ENCODE data around the gene KCND2. TPM values are rescaled to one million over a fixed set of nuclear protein-coding genes. Genes with fewer than 3 reads are reported as not detected.

KCND2 gene
- polyA plus RNA-seq, 3 donors, result 1.2 to 2.8 (median 2.6) TPM

GRCh38 chr7:120303105-120303504 is 30.1 kb downstream of the KCND2 start:
- no peak for DNase-seq (ENCODE audit: extremely low read depth in 1 of 11, low read depth in 9 of 11, low spot score in 4 of 11)

- no peak for DNase-seq (ENCODE audit: extremely low read depth in 1 of 11, low read depth in 9 of 11, low spot score in 4 of 11)
These were observed 31.7 kb downstream of the KCND2 start for GRCh38 chr7:120304674-120305073.

- DNase-seq (ENCODE audit: extremely low read depth in 1 of 11, low read depth in 9 of 11, low spot score in 4 of 11), result no peak
These were observed 35.1 kb downstream of the KCND2 start for GRCh38 chr7:120307991-120308545.

- DNase-seq (ENCODE audit: extremely low read depth in 1 of 11, low read depth in 9 of 11, low spot score in 4 of 11), result no peak
These were observed 38.2 kb downstream of the KCND2 start for GRCh38 chr7:120311028-120311788.

- DNase-seq (ENCODE audit: extremely low read depth in 1 of 11, low read depth in 9 of 11, low spot score in 4 of 11), result no peak
These were observed 47.4 kb downstream of the KCND2 start for GRCh38 chr7:120320218-120320961.

GRCh38 chr7:120327054-120327453 is 54.1 kb downstream of the KCND2 start:
- DNase-seq (ENCODE audit: extremely low read depth in 1 of 11, low read depth in 9 of 11, low spot score in 4 of 11), result no peak

GRCh38 chr7:120332433-120332832 is 59.5 kb downstream of the KCND2 start:
- no peak for DNase-seq (ENCODE audit: extremely low read depth in 1 of 11, low read depth in 9 of 11, low spot score in 4 of 11)

- no peak for DNase-seq (ENCODE audit: extremely low read depth in 1 of 11, low read depth in 9 of 11, low spot score in 4 of 11)
These were observed 61.5 kb downstream of the KCND2 start for GRCh38 chr7:120334475-120334874.

- DNase-seq (ENCODE audit: extremely low read depth in 1 of 11, low read depth in 9 of 11, low spot score in 4 of 11), result no peak
These were observed 64.4 kb downstream of the KCND2 start for GRCh38 chr7:120337308-120337907.

GRCh38 chr7:120344276-120344675 is 71.3 kb downstream of the KCND2 start:
- DNase-seq (ENCODE audit: extremely low read depth in 1 of 11, low read depth in 9 of 11, low spot score in 4 of 11), result no peak

- DNase-seq (ENCODE audit: extremely low read depth in 1 of 11, low read depth in 9 of 11, low spot score in 4 of 11), result no peak
These were observed 80.2 kb downstream of the KCND2 start for GRCh38 chr7:120353171-120353570.

- DNase-seq (ENCODE audit: extremely low read depth in 1 of 11, low read depth in 9 of 11, low spot score in 4 of 11), result no peak
These were observed 87.9 kb downstream of the KCND2 start for GRCh38 chr7:120360918-120361317.

- DNase-seq (ENCODE audit: extremely low read depth in 1 of 11, low read depth in 9 of 11, low spot score in 4 of 11), result no peak
These were observed 90.4 kb downstream of the KCND2 start for GRCh38 chr7:120363414-120363813.

- no peak for DNase-seq (ENCODE audit: extremely low read depth in 1 of 11, low read depth in 9 of 11, low spot score in 4 of 11)
These were observed 98.0 kb downstream of the KCND2 start for GRCh38 chr7:120370954-120371353.

- no peak for DNase-seq (ENCODE audit: extremely low read depth in 1 of 11, low read depth in 9 of 11, low spot score in 4 of 11)
These were observed 100.2 kb downstream of the KCND2 start for GRCh38 chr7:120373174-120373573.

- DNase-seq (ENCODE audit: extremely low read depth in 1 of 11, low read depth in 9 of 11, low spot score in 4 of 11), result no peak
These were observed 121.6 kb downstream of the KCND2 start for GRCh38 chr7:120394595-120394994.

GRCh38 chr7:120395526-120396019 is 122.6 kb downstream of the KCND2 start:
- no peak for DNase-seq (ENCODE audit: extremely low read depth in 1 of 11, low read depth in 9 of 11, low spot score in 4 of 11)

- no peak for DNase-seq (ENCODE audit: extremely low read depth in 1 of 11, low read depth in 9 of 11, low spot score in 4 of 11)
These were observed 125.5 kb downstream of the KCND2 start for GRCh38 chr7:120398284-120399000.

GRCh38 chr7:120400806-120401455 is 128.0 kb downstream of the KCND2 start:
- DNase-seq (ENCODE audit: extremely low read depth in 1 of 11, low read depth in 9 of 11, low spot score in 4 of 11), result no peak

Measured in renal cortex interstitium (tissue), 11 donors.